Neural progenitor cell (in vitro differentiated cells): ENCODE data around the gene NUDT8. TPM values are rescaled to one million over a fixed set of nuclear protein-coding genes. Genes with fewer than 3 reads are reported as not detected.
"Not testable (repeated sequence)": the region's sequence is repeated elsewhere in the genome, so short reads cannot be mapped to it uniquely, and the experiment has no call there.

Source experiments
- DNase-seq: peaks from one replicate; pipeline ENCODE4 v3.0.0-alpha.2; 2016; ENCODE audit warnings: low spot score
- H2AFZ ChIP-seq: fragments of 200-600 bp; sonication (generic); replicated peaks from 2 replicates; pipeline ENCODE4 v1.6.1; 2016; ENCODE audit warnings: antibody characterized with exemption
- H3F3A ChIP-seq: fragments of 200-600 bp; sonication (generic); 2 replicates; pipeline ENCODE4 v1.6.1; 2016; ENCODE audit warnings: antibody characterized with exemption, low read depth
- H3K27ac ChIP-seq: fragments of 200-600 bp; sonication (generic); 2 replicates; pipeline ENCODE4 v1.5.1; 2016; ENCODE audit warnings: mild to moderate bottlenecking
- H3K27me3 ChIP-seq: fragments of 200-600 bp; sonication (generic); 2 replicates; pipeline ENCODE4 v1.6.1; 2016; ENCODE audit warnings: mild to moderate bottlenecking, moderate library complexity
- H3K36me3 ChIP-seq: fragments of 200-600 bp; sonication (generic); 2 replicates; pipeline ENCODE4 v1.5.1; 2016
- H3K4me1 ChIP-seq: fragments of 200-600 bp; sonication (generic); 2 replicates; pipeline ENCODE4 v1.6.1; 2016; ENCODE audit warnings: mixed run types
- H3K4me2 ChIP-seq: fragments of 200-600 bp; sonication (generic); 2 replicates; pipeline ENCODE4 v1.6.1; 2016
- H3K4me3 ChIP-seq: fragments of 200-600 bp; sonication (generic); 2 replicates; pipeline ENCODE4 v1.5.1; 2016
- H3K79me2 ChIP-seq: fragments of 200-600 bp; sonication (generic); 2 replicates; pipeline ENCODE4 v1.6.1; 2016; ENCODE audit warnings: low read depth
- H3K9ac ChIP-seq: fragments of 200-600 bp; sonication (generic); 2 replicates; pipeline ENCODE4 v1.6.1; 2016
- H3K9me3 ChIP-seq: fragments of 200-600 bp; sonication (generic); 2 replicates; pipeline ENCODE4 v1.5.1; 2016; ENCODE audit warnings: low read depth
- H4K20me1 ChIP-seq: fragments of 200-600 bp; sonication (generic); 2 replicates; pipeline ENCODE4 v1.6.1; 2016; ENCODE audit warnings: low read depth
- H3K27ac Mint-ChIP-seq: 3 replicates; pipeline ENCODE4 v1.8.0; 2021; ENCODE audit warnings: mixed read lengths
- H3K27me3 Mint-ChIP-seq: 2 replicates; pipeline ENCODE4 v1.8.0; 2022; ENCODE audit warnings: low read depth, mild to moderate bottlenecking, inconsistent platforms, moderate library complexity, mixed read lengths; ENCODE audit not compliant: insufficient read depth
- H3K36me3 Mint-ChIP-seq: 3 replicates; pipeline ENCODE4 v1.8.0; 2021; ENCODE audit warnings: mixed read lengths
- H3K4me1 Mint-ChIP-seq: 3 replicates; pipeline ENCODE4 v1.8.0; 2021; ENCODE audit warnings: mixed read lengths
- H3K4me3 Mint-ChIP-seq: 3 replicates; pipeline ENCODE4 v1.8.0; 2021; ENCODE audit warnings: mild to moderate bottlenecking, moderate library complexity, mixed read lengths
- H3K9me3 Mint-ChIP-seq: 3 replicates; pipeline ENCODE4 v1.8.0; 2020; ENCODE audit warnings: mixed read lengths
- EZH2 ChIP-seq: fragments of 200-600 bp; sonication (generic); IDR thresholded peaks from 2 replicates; pipeline ENCODE4 v1.6.1; 2017; ENCODE audit warnings: antibody characterized with exemption, mild to moderate bottlenecking, moderate library complexity
- EZH2phosphoT487 ChIP-seq: fragments of 200-600 bp; sonication (generic); IDR thresholded peaks from 2 replicates; pipeline ENCODE4 v1.6.1; 2017; ENCODE audit warnings: antibody characterized with exemption
- total RNA-seq: library from RNA; depleted of rRNA; stranded (reverse); fragments of >200 nt; gene quantifications from 2 replicates; pipeline ENCODE4 v1.2.3, GENCODE V29; 2015; ENCODE audit warnings: low replicate concordance
- TF ChIP-seq, protein P1 (sequence below): fragments of 200-600 bp; sonication (generic); IDR thresholded peaks from 2 replicates; pipeline ENCODE4 v1.5.1; 2017; ENCODE audit warnings: antibody characterized with exemption, mild to moderate bottlenecking

Gene NUDT8
- total RNA-seq, 1 donor from 2014 or later, result 1.6 TPM

DNA sequence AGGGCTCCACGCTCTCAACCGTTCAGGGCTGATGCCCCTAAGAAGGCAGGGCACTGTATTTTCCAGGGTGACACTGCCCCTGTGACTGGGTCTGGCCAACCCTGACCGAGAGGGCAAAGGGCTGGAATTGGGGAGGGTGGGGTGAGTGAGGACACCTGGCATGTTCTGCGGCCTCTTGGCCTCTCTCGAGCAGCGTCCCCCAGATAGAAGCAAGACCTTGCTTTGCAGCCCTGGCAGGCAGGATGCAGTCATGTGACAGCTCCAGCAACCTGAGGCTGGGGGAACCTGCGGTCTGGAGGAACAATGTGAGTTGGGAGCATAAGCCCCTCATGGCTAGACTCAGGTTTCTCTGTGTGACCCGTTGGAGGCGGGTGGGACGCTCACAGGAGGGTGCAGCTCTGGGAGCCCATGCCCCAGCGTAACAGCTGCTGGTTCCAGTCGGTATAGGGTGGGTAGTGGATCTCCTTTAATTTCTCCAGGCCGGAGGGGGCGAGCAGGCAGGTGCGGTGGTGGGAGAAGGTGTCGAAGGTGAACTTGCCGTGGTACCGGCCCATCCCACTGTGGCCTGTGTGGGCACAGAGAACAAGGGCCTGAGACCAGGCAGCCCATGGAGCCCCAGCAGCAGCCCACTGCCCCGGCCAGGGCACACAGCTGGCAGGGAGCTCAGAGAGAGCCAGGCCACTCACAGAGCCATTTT lies 33.2 kb upstream of the NUDT8 start:
- H3K4me3 Mint-ChIP-seq, result no peak overlapping the region

GRCh38 chr11:67662142-67662834 lies 32.6 kb upstream of the NUDT8 start:
- no peaks in the 10 kb centered on the region for H3K4me1 Mint-ChIP-seq
- DNase-seq, result no peak
- H3K9me3 Mint-ChIP-seq, result peaks cover 3% of the 10 kb centered on the region
- H3K4me1 ChIP-seq, result no peaks in the 10 kb centered on the region
- H3K27ac ChIP-seq, result no peak overlapping the region
- no peak overlapping the region for H3K4me3 Mint-ChIP-seq
- H3K36me3 Mint-ChIP-seq, result no peaks in the 10 kb centered on the region
- H3K4me3 ChIP-seq, result no peak overlapping the region
- H3F3A ChIP-seq, result no peaks in the 10 kb centered on the region
- H3K36me3 ChIP-seq, result no peaks in the 10 kb centered on the region
- H3K79me2 ChIP-seq, result no peaks in the 10 kb centered on the region
- no peak overlapping the region for H3K27ac Mint-ChIP-seq
- no peak overlapping the region for H3K4me2 ChIP-seq
- TF ChIP-seq EZH2 (no peak), EZH2phosphoT487 (no peak)
- TF ChIP-seq, protein P1, sequence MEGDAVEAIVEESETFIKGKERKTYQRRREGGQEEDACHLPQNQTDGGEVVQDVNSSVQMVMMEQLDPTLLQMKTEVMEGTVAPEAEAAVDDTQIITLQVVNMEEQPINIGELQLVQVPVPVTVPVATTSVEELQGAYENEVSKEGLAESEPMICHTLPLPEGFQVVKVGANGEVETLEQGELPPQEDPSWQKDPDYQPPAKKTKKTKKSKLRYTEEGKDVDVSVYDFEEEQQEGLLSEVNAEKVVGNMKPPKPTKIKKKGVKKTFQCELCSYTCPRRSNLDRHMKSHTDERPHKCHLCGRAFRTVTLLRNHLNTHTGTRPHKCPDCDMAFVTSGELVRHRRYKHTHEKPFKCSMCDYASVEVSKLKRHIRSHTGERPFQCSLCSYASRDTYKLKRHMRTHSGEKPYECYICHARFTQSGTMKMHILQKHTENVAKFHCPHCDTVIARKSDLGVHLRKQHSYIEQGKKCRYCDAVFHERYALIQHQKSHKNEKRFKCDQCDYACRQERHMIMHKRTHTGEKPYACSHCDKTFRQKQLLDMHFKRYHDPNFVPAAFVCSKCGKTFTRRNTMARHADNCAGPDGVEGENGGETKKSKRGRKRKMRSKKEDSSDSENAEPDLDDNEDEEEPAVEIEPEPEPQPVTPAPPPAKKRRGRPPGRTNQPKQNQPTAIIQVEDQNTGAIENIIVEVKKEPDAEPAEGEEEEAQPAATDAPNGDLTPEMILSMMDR, result no peak
- no peaks in the 10 kb centered on the region for H3K27me3 ChIP-seq
- no peak overlapping the region for H3K9ac ChIP-seq
- no peaks in the 10 kb centered on the region for H3K9me3 ChIP-seq
- H3K27me3 Mint-ChIP-seq, result peaks cover 5% of the 10 kb centered on the region
- H2AFZ ChIP-seq, result peak overlapping the region; percentile 50
- H4K20me1 ChIP-seq, result no peaks in the 10 kb centered on the region

More for the DNA sequence above, 33.2 kb upstream of the NUDT8 start:
- Histone ChIP-seq H3K4me3 (no peak overlapping the region), H3K9me3 (no peaks in the 10 kb centered on the region), H4K20me1 (no peaks in the 10 kb centered on the region), H3K4me2 (no peak overlapping the region), H2AFZ (peak overlapping the region; percentile 50), H3F3A (no peaks in the 10 kb centered on the region), H3K79me2 (no peaks in the 10 kb centered on the region), H3K4me1 (no peaks in the 10 kb centered on the region), H3K9ac (no peak overlapping the region), H3K27me3 (no peaks in the 10 kb centered on the region), H3K27ac (no peak overlapping the region), H3K36me3 (no peaks in the 10 kb centered on the region)
- TF ChIP-seq EZH2 (no peak), EZH2phosphoT487 (no peak)
- DNase-seq, result no peak
- H3K27ac Mint-ChIP-seq, result no peak overlapping the region
- no peaks in the 10 kb centered on the region for H3K36me3 Mint-ChIP-seq
- H3K4me1 Mint-ChIP-seq, result no peaks in the 10 kb centered on the region
- peaks cover 5% of the 10 kb centered on the region for H3K27me3 Mint-ChIP-seq
- H3K9me3 Mint-ChIP-seq, result no peaks in the 10 kb centered on the region

DNA sequence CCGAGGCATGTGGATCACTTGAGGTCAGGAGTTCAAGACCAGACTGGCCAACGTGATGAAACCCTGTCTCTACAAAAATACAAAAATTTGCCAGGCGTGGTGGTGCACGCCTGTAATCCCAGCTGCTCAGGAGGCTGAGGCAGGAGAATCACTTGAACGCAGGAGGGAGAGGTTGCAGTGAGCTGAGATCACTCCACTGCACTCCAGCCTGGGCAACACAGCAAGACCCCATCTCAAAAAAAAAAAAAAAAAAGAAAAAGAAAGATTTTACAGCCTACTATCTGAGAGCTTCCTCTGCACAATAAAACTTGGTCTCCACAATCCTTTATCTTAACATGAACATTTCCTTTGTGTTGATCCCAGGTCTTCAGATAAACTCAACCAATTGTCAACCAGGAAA lies 31.0 kb upstream of the NUDT8 start:
- not testable (repeated sequence) for H3K27me3 Mint-ChIP-seq, H3K27me3 ChIP-seq, H3K4me3 Mint-ChIP-seq, H3K4me2 ChIP-seq, H4K20me1 ChIP-seq, H3K9me3 ChIP-seq, H3K36me3 Mint-ChIP-seq, H3K27ac Mint-ChIP-seq, H3K9ac ChIP-seq, H3K4me3 ChIP-seq, H3K4me1 ChIP-seq, H3K79me2 ChIP-seq, DNase-seq, H3K4me1 Mint-ChIP-seq, H3F3A ChIP-seq, H2AFZ ChIP-seq, H3K36me3 ChIP-seq, H3K27ac ChIP-seq
- peaks cover 10% of the 10 kb centered on the region for H3K9me3 Mint-ChIP-seq

DNA sequence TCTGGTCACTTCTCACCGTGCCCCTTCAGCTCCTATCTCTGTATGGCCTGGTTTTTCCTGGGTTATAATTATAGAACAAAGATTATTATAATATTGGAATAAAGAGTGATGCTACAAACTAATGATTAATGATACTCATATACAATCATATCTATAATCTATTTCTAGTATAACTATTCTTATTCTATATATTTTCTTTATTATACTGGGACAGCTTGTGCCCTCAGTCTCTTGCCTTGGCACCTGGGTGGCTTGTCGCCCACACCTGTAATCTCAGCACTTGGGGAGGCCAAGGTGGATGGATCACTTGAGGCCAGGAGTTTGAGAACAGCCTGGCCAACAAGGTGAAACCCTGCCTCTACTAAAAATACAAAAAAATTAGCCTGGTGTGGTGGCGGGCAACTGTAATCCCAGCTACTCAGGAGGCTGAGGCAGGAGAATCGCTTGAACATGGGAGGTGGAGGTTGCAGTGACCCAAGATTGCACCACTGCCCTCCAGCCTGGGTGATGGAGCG lies 30.0 kb upstream of the NUDT8 start:
- H3K27ac Mint-ChIP-seq, H3K4me3 Mint-ChIP-seq, H3K27ac ChIP-seq, H3K27me3 ChIP-seq, H3K36me3 ChIP-seq, H3F3A ChIP-seq, H3K9ac ChIP-seq, H3K4me3 ChIP-seq, H4K20me1 ChIP-seq, H3K36me3 Mint-ChIP-seq, H3K79me2 ChIP-seq, H3K4me2 ChIP-seq, H3K4me1 Mint-ChIP-seq, H2AFZ ChIP-seq, DNase-seq, H3K9me3 ChIP-seq, H3K27me3 Mint-ChIP-seq, H3K4me1 ChIP-seq: not testable (repeated sequence)
- TF ChIP-seq, protein P1, result peak; percentile 7
- peaks cover 13% of the 10 kb centered on the region for H3K9me3 Mint-ChIP-seq
